Right atrium auricular region (tissue), 2 donors: ENCODE measurements around the gene CCPG1. TPM values are rescaled to one million over a fixed set of nuclear protein-coding genes. Genes with fewer than 3 reads are reported as not detected.
"Not testable (repeated sequence)": the region's sequence is repeated elsewhere in the genome, so short reads cannot be mapped to it uniquely, and the experiment has no call there.

ENCODE experiments used
- DNase-seq: peaks from one replicate; pipeline ENCODE4 v3.0.0-alpha.2; 2019; ENCODE audit warnings: low spot score
- H3K27ac ChIP-seq, 2 donors: fragments of 200-600 bp; sonication (generic); 1 replicate in 1 of 2; 2 replicates in 1 of 2; pipeline ENCODE4 v1.5.1; 2016 to 2019
- H3K27me3 ChIP-seq, 2 donors: fragments of 200-600 bp; sonication (generic); one replicate each; pipeline versions ENCODE4 v1.5.1 to v1.6.0; 2017 to 2019
- H3K36me3 ChIP-seq: fragments of 200-600 bp; sonication (generic); one replicate; pipeline ENCODE4 v1.5.1; 2016
- H3K4me1 ChIP-seq, 2 donors: fragments of 200-600 bp; sonication (generic); one replicate each; pipeline versions ENCODE4 v1.5.1 to v1.6.0; 2017 to 2019
- H3K4me3 ChIP-seq, 2 donors: fragments of 200-600 bp; sonication (generic); 1 replicate in 1 of 2; 2 replicates in 1 of 2; pipeline ENCODE4 v1.5.1; 2017 to 2019; ENCODE audit warnings: mild to moderate bottlenecking in 1 of 2, moderate library complexity in 1 of 2
- H3K9me3 ChIP-seq, 2 donors: fragments of 200-600 bp; sonication (generic); one replicate each; pipeline ENCODE4 v1.5.1; 2019
- CTCF ChIP-seq, 2 donors: fragments of 200-600 bp; sonication (generic); IDR thresholded peaks; one replicate each; pipeline ENCODE4 v1.5.1; 2019; ENCODE audit warnings: antibody characterized with exemption in 2 of 2
- total RNA-seq, 2 donors: library from RNA; depleted of rRNA; stranded (reverse); fragments of >200 nt; gene quantifications; one replicate each; pipeline ENCODE4 v1.1.0, GENCODE V29; 2016

Gene CCPG1
- total RNA-seq, 2 donors from 2014 or later: 54.7 to 81.4 TPM

GRCh38 chr15:55422089-55422488 lies 13.9 kb upstream of the CCPG1 start:
- Histone ChIP-seq H3K36me3 (no peaks in the 10 kb centered on the region), H3K4me1 (no peaks in the 10 kb centered on the region), H3K9me3 (no peaks in the 10 kb centered on the region), H3K27me3 (no peaks in the 10 kb centered on the region), H3K4me3 (no peak overlapping the region), H3K27ac (no peak overlapping the region)
- no peak for DNase-seq
- no peak for TF ChIP-seq CTCF (IDR thresholded peaks at IDR 0.05)

- no peak for DNase-seq
- Histone ChIP-seq H3K27ac (no peak overlapping the region), H3K4me1 (no peaks in the 10 kb centered on the region), H3K4me3 (no peak overlapping the region), H3K36me3 (no peaks in the 10 kb centered on the region), H3K9me3 (no peaks in the 10 kb centered on the region), H3K27me3 (no peaks in the 10 kb centered on the region)
- TF ChIP-seq CTCF (IDR thresholded peaks at IDR 0.05): no peak
Observed at GRCh38 chr15:55420171-55420866, 12.2 kb upstream of the CCPG1 start.

DNA sequence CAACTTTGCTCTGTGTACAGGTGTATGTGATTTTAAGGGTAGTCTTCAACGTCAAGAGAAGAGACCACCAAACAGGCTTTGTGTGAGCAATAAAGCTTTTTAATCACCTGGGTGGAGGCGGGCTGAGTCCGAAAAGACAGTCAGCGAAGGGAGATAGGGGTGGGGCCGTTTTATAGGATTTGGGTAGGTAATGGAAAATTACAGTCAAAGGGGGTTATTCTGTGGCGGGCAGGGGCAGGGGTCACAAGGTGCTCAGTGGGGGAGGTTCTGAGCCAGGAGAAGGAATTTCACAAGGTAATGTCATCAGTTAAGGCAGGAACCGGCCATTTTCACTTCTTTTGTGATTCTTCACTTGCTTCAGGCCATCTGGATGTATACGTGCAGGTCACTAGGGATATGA lies 9.5 kb upstream of the CCPG1 start:
- H3K4me3 ChIP-seq, H3K9me3 ChIP-seq, H3K4me1 ChIP-seq, H3K27me3 ChIP-seq, H3K27ac ChIP-seq, H3K36me3 ChIP-seq: not testable (repeated sequence)
- peak; percentile 30 for DNase-seq

DNA sequence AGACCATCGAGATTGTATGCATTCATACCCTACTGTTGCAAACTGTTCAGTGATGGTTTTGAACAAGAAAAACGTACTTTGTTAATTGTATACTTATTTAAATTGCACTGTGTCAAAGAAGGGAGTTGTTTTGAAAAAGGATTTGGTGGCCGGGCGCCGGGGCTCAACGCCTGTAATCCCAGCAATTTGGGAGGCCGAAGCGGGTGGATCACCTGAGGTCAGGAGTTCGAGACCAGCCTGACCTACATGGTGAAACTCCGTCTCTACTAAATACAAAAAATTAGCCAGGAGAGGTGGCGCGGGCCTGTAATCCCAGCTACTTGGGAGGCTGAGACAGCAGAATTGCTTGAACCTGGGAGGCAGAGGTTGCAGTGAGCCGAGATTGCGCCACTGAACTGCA lies 817 bp upstream of the CCPG1 start:
- Histone ChIP-seq H3K4me3 (peak overlapping the region; percentile 79 to 87), H3K4me1 (peaks cover 0 to 30% of the 10 kb centered on the region in 2 donors), H3K27ac (peak overlapping the region; percentile 93 to 96)
- H3K9me3 ChIP-seq, H3K36me3 ChIP-seq, H3K27me3 ChIP-seq: not testable (repeated sequence)
- DNase-seq: peak; percentile 30

GRCh38 chr15:55407498-55408011 lies 604 bp downstream of the CCPG1 start:
- H3K36me3 ChIP-seq: no peaks in the 10 kb centered on the region
- H3K4me1 ChIP-seq: peaks cover 0 to 43% of the 10 kb centered on the region in 2 donors
- peak overlapping the region; percentile 93 to 96 for H3K27ac ChIP-seq
- peak overlapping the region; percentile 79 to 87 for H3K4me3 ChIP-seq
- no peaks in the 10 kb centered on the region for H3K9me3 ChIP-seq
- no peak for DNase-seq
- H3K27me3 ChIP-seq: no peaks in the 10 kb centered on the region
- TF ChIP-seq CTCF (IDR thresholded peaks at IDR 0.05): no peak

- Histone ChIP-seq H3K27me3 (no peaks in the 10 kb centered on the region), H3K9me3 (no peaks in the 10 kb centered on the region), H3K27ac (peak overlapping the region; percentile 0 to 4), H3K36me3 (no peaks in the 10 kb centered on the region), H3K4me3 (no peak overlapping the region), H3K4me1 (peaks cover 0 to 39% of the 10 kb centered on the region in 2 donors)
- no peak for TF ChIP-seq CTCF (IDR thresholded peaks at IDR 0.05)
- no peak for DNase-seq
Observed at GRCh38 chr15:55403531-55403930, 4.6 kb downstream of the CCPG1 start.

- no peaks in the 10 kb centered on the region for H3K36me3 ChIP-seq
- no peak for TF ChIP-seq CTCF (IDR thresholded peaks at IDR 0.05)
- H3K4me3 ChIP-seq: no peak overlapping the region
- H3K27me3 ChIP-seq: no peaks in the 10 kb centered on the region
- no peak for DNase-seq
- H3K27ac ChIP-seq: peak overlapping the region in 1 of 2 donors; percentile 0
- peaks cover 0 to 39% of the 10 kb centered on the region in 2 donors for H3K4me1 ChIP-seq
- H3K9me3 ChIP-seq: no peaks in the 10 kb centered on the region
Observed at GRCh38 chr15:55402707-55403106, 5.5 kb downstream of the CCPG1 start.
